Stimulated activated naive CD8-positive, alpha-beta T cell treated with anti-CD3 and anti-CD28 coated beads, Interleukin-15, Interleukin-2, amounts not matched to agents 100 ng/mL and 50 ng/mL, for 24 hours (primary cell): ENCODE measurements around the gene POP7.

Experiments
- H3K27ac Mint-ChIP-seq: one replicate; pipeline ENCODE4 v1.8.0; 2021; ENCODE audit warnings: mild to moderate bottlenecking, mixed read lengths
- H3K27me3 Mint-ChIP-seq: one replicate; pipeline ENCODE4 v1.8.0; 2021; ENCODE audit warnings: mixed read lengths
- H3K36me3 Mint-ChIP-seq: one replicate; pipeline ENCODE4 v1.8.0; 2021; ENCODE audit warnings: low read depth, mixed read lengths
- H3K4me1 Mint-ChIP-seq: one replicate; pipeline ENCODE4 v1.8.0; 2021; ENCODE audit warnings: low read depth, mixed read lengths
- H3K4me3 Mint-ChIP-seq: one replicate; pipeline ENCODE4 v1.8.0; 2021; ENCODE audit warnings: mild to moderate bottlenecking, mixed read lengths
- H3K9me3 Mint-ChIP-seq: one replicate; pipeline ENCODE4 v1.8.0; 2021; ENCODE audit warnings: mixed read lengths

Gene POP7

GRCh38 chr7:100684534-100685042, 21.3 kb upstream of the POP7 start:
- Mint-ChIP-seq H3K27ac (no peak overlapping the region), H3K27me3 (no peaks in the 10 kb centered on the region), H3K4me1 (peaks cover 35% of the 10 kb centered on the region), H3K36me3 (peaks cover 25% of the 10 kb centered on the region), H3K9me3 (no peaks in the 10 kb centered on the region), H3K4me3 (no peak overlapping the region)

- H3K36me3 Mint-ChIP-seq: peaks cover 24% of the 10 kb centered on the region
- no peaks in the 10 kb centered on the region for H3K9me3 Mint-ChIP-seq
- no peak overlapping the region for H3K4me3 Mint-ChIP-seq
- H3K27me3 Mint-ChIP-seq: no peaks in the 10 kb centered on the region
- H3K27ac Mint-ChIP-seq: no peak overlapping the region
- H3K4me1 Mint-ChIP-seq: peaks cover 37% of the 10 kb centered on the region
Measured at GRCh38 chr7:100685049-100685605, 20.8 kb upstream of the POP7 start.

GRCh38 chr7:100685631-100686145, 20.2 kb upstream of the POP7 start:
- peaks cover 34% of the 10 kb centered on the region for H3K4me1 Mint-ChIP-seq
- H3K9me3 Mint-ChIP-seq: no peaks in the 10 kb centered on the region
- H3K36me3 Mint-ChIP-seq: peaks cover 22% of the 10 kb centered on the region
- H3K4me3 Mint-ChIP-seq: no peak overlapping the region
- no peak overlapping the region for H3K27ac Mint-ChIP-seq
- no peaks in the 10 kb centered on the region for H3K27me3 Mint-ChIP-seq

GRCh38 chr7:100686201-100686821, 19.6 kb upstream of the POP7 start:
- Mint-ChIP-seq H3K9me3 (no peaks in the 10 kb centered on the region), H3K27ac (no peak overlapping the region)

GRCh38 chr7:100686822-100687211, 19.1 kb upstream of the POP7 start:
- H3K9me3 Mint-ChIP-seq: no peaks in the 10 kb centered on the region
- H3K36me3 Mint-ChIP-seq: peaks cover 22% of the 10 kb centered on the region
- H3K27ac Mint-ChIP-seq: no peak overlapping the region
- no peaks in the 10 kb centered on the region for H3K27me3 Mint-ChIP-seq
- no peak overlapping the region for H3K4me3 Mint-ChIP-seq
- peaks cover 34% of the 10 kb centered on the region for H3K4me1 Mint-ChIP-seq

More at GRCh38 chr7:100686201-100686821, 19.6 kb upstream of the POP7 start:
- no peak overlapping the region for H3K4me3 Mint-ChIP-seq
- H3K4me1 Mint-ChIP-seq: peaks cover 34% of the 10 kb centered on the region
- no peaks in the 10 kb centered on the region for H3K27me3 Mint-ChIP-seq
- peaks cover 22% of the 10 kb centered on the region for H3K36me3 Mint-ChIP-seq

- Mint-ChIP-seq H3K36me3 (peaks cover 22% of the 10 kb centered on the region), H3K9me3 (no peaks in the 10 kb centered on the region), H3K4me3 (no peak overlapping the region), H3K4me1 (peaks cover 34% of the 10 kb centered on the region), H3K27ac (no peak overlapping the region), H3K27me3 (no peaks in the 10 kb centered on the region)
Measured at GRCh38 chr7:100687261-100687660, 18.7 kb upstream of the POP7 start.

- H3K27ac Mint-ChIP-seq: peak overlapping the region; percentile 61
- H3K27me3 Mint-ChIP-seq: no peaks in the 10 kb centered on the region
- H3K4me1 Mint-ChIP-seq: peaks cover 35% of the 10 kb centered on the region
- H3K9me3 Mint-ChIP-seq: no peaks in the 10 kb centered on the region
- H3K4me3 Mint-ChIP-seq: no peak overlapping the region
- H3K36me3 Mint-ChIP-seq: peaks cover 22% of the 10 kb centered on the region
Measured at GRCh38 chr7:100687751-100688300, 18.1 kb upstream of the POP7 start.

- Mint-ChIP-seq H3K9me3 (no peaks in the 10 kb centered on the region), H3K36me3 (peaks cover 24% of the 10 kb centered on the region), H3K4me1 (peaks cover 40% of the 10 kb centered on the region), H3K27me3 (no peaks in the 10 kb centered on the region), H3K27ac (peak overlapping the region; percentile 61), H3K4me3 (no peak overlapping the region)
Measured at GRCh38 chr7:100688326-100688860, 17.5 kb upstream of the POP7 start.

GRCh38 chr7:100689230-100690135, 16.4 kb upstream of the POP7 start:
- Mint-ChIP-seq H3K9me3 (no peaks in the 10 kb centered on the region), H3K36me3 (peaks cover 23% of the 10 kb centered on the region), H3K27me3 (no peaks in the 10 kb centered on the region), H3K4me3 (no peak overlapping the region), H3K27ac (no peak overlapping the region), H3K4me1 (peaks cover 40% of the 10 kb centered on the region)

GRCh38 chr7:100691676-100692577, 14.0 kb upstream of the POP7 start:
- H3K4me1 Mint-ChIP-seq: peaks cover 53% of the 10 kb centered on the region
- no peaks in the 10 kb centered on the region for H3K27me3 Mint-ChIP-seq
- H3K9me3 Mint-ChIP-seq: no peaks in the 10 kb centered on the region
- H3K4me3 Mint-ChIP-seq: peak overlapping the region; percentile 97
- peaks cover 15% of the 10 kb centered on the region for H3K36me3 Mint-ChIP-seq
- peak overlapping the region; percentile 94 for H3K27ac Mint-ChIP-seq

GRCh38 chr7:100692578-100692961, 13.4 kb upstream of the POP7 start:
- Mint-ChIP-seq H3K4me3 (peak overlapping the region; percentile 97), H3K27me3 (no peaks in the 10 kb centered on the region), H3K4me1 (peaks cover 53% of the 10 kb centered on the region), H3K27ac (peak overlapping the region; percentile 94), H3K36me3 (peaks cover 15% of the 10 kb centered on the region), H3K9me3 (no peaks in the 10 kb centered on the region)

GRCh38 chr7:100693312-100694097, 12.4 kb upstream of the POP7 start:
- H3K27me3 Mint-ChIP-seq: no peaks in the 10 kb centered on the region
- H3K4me1 Mint-ChIP-seq: peaks cover 48% of the 10 kb centered on the region
- peaks cover 15% of the 10 kb centered on the region for H3K36me3 Mint-ChIP-seq
- H3K4me3 Mint-ChIP-seq: peak overlapping the region; percentile 97
- H3K27ac Mint-ChIP-seq: peak overlapping the region; percentile 94
- no peaks in the 10 kb centered on the region for H3K9me3 Mint-ChIP-seq

- Mint-ChIP-seq H3K4me1 (peaks cover 41% of the 10 kb centered on the region), H3K27me3 (no peaks in the 10 kb centered on the region), H3K4me3 (peak within 1 kb of the TSS; percentile 97), H3K27ac (peak within 1 kb of the TSS; percentile 94), H3K36me3 (peaks cover 8% of the 10 kb centered on the region), H3K9me3 (no peaks in the 10 kb centered on the region)
Measured at GRCh38 chr7:100694098-100694745, 11.7 kb upstream of the POP7 start, which contains the start of gene GIGYF1. Gene GIGYF1 (minus strand): TSS chr7:100694250. CDS start chr7:100688238, 6,012 bp downstream.
